HCT116 (cell line): ENCODE data around the gene IDUA. TPM values are rescaled to one million over a fixed set of nuclear protein-coding genes. Genes with fewer than 3 reads are reported as not detected.

Experiments
- ATAC-seq: fragments of 200-7000 bp; cut with Tn5 transposase; 2 replicates; pipeline ENCODE4 v1.9.1; 2020; ENCODE audit warnings: mild to moderate bottlenecking, moderate library complexity
- BruUV-seq: library from RNA; stranded (reverse); fragments of 400-500 nt; replicated peaks from 2 replicates; lab custom pipeline; 2021; lab: Mats Ljungman, UMichigan
- CTCF ChIA-PET: fragments of 300-600 bp; sonication (Branson Sonifier 250); formaldehyde crosslinking; loops from one replicate; lab custom pipeline; 2021; ENCODE audit warnings: antibody characterized with exemption; lab: Charles Lee
- POLR2A ChIA-PET: fragments of 300-600, 350-600 bp; sonication (Branson Sonifier 250); formaldehyde crosslinking; loops from one replicate; lab custom pipeline; 2021; ENCODE audit warnings: antibody characterized with exemption; lab: Charles Lee
- RAD21 ChIA-PET, 2 experiments: fragments of 300-600 bp; sonication (Branson Sonifier 250); formaldehyde crosslinking; loops; one replicate each; lab custom pipeline; 2023; ENCODE audit warnings: low total read pairs in 2 of 2; ENCODE audit not compliant: uncharacterized antibody in 2 of 2, unreplicated experiment in 2 of 2, low non-redundant PET in 1 of 2; lab: Charles Lee
- DNase-seq: peaks from one replicate; pipeline ENCODE4 v3.0.0-alpha.2; 2010; ENCODE audit warnings: low read depth, low spot score
- H2AFZ ChIP-seq: fragments of 200-600 bp; shearing (Covaris generic), sonication (generic); 2 replicates; pipeline ENCODE4 v1.6.1; 2017; ENCODE audit warnings: low read depth, mixed run types, mixed read lengths, antibody characterized with exemption, low read length; ENCODE audit not compliant: poor library complexity, severe bottlenecking
- H3K27ac ChIP-seq: 2 replicates; pipeline ENCODE4 v1.5.1; 2012; ENCODE audit warnings: low read depth, low read length
- H3K27me3 ChIP-seq: fragments of 200-600 bp; sonication (generic); 2 replicates; pipeline ENCODE4 v1.6.1; 2016; ENCODE audit warnings: mixed run types, low read length, mixed read lengths; ENCODE audit not compliant: insufficient read depth
- H3K36me3 ChIP-seq, 2 experiments: fragments of 200-500 bp in 1 of 2; fragments of 200-600 bp in 1 of 2; sonication (Bioruptor generic) in 1 of 2; sonication (generic) in 1 of 2; 2 replicates each; pipeline versions ENCODE4 v1.5.1 to v1.6.1; 2014 to 2016; ENCODE audit warnings: low read length in 2 of 2, inconsistent platforms in 1 of 2, mixed read lengths in 1 of 2, mixed run types in 1 of 2; ENCODE audit not compliant: insufficient read depth in 2 of 2, control insufficient read depth in 1 of 2
- H3K4me1 ChIP-seq, 2 experiments: fragments of 200-600 bp in 1 of 2; sonication (generic) in 1 of 2; 2 replicates each; pipeline versions ENCODE4 v1.5.1 to v1.6.1; 2012 to 2017; ENCODE audit warnings: low read length in 2 of 2, inconsistent platforms in 1 of 2, mild to moderate bottlenecking in 1 of 2, mixed read lengths in 1 of 2, mixed run types in 1 of 2, moderate library complexity in 1 of 2; ENCODE audit not compliant: insufficient read depth in 2 of 2, control insufficient read depth in 1 of 2
- H3K4me2 ChIP-seq: fragments of 200-600 bp; sonication (generic); 2 replicates; pipeline ENCODE4 v1.6.1; 2017; ENCODE audit warnings: mixed run types, low read length, mixed read lengths
- H3K4me3 ChIP-seq, 2 experiments: fragments of 200-600 bp in 1 of 2; sonication (generic) in 1 of 2; replicated peaks in 1 of 2; 2 replicates each; pipeline ENCODE4 v1.5.1; 2011 to 2016; ENCODE audit warnings: low read length in 2 of 2, control low read depth in 1 of 2, low read depth in 1 of 2, mild to moderate bottlenecking in 1 of 2, mixed read lengths in 1 of 2, mixed run types in 1 of 2
- H3K79me2 ChIP-seq: fragments of 200-600 bp; sonication (generic); 2 replicates; pipeline ENCODE4 v1.6.1; 2017; ENCODE audit warnings: mild to moderate bottlenecking, mixed run types, low read length, moderate library complexity, mixed read lengths; ENCODE audit not compliant: insufficient read depth
- H3K9ac ChIP-seq: fragments of 200-600 bp; sonication (generic); 2 replicates; pipeline ENCODE4 v1.6.1; 2016; ENCODE audit warnings: low read length, mixed read lengths
- H3K9me2 ChIP-seq: fragments of 200-600 bp; sonication (generic), shearing (Covaris generic); 2 replicates; pipeline ENCODE4 v1.6.1; 2017; ENCODE audit warnings: mixed run types, mild to moderate bottlenecking, moderate library complexity; ENCODE audit not compliant: insufficient read depth
- H3K9me3 ChIP-seq, 2 experiments: fragments of 200-500 bp in 1 of 2; fragments of 200-600 bp in 1 of 2; sonication (Bioruptor generic) in 1 of 2; sonication (generic) in 1 of 2; 2 replicates each; pipeline ENCODE4 v1.6.1; 2014 to 2017; ENCODE audit warnings: low read length in 2 of 2, mixed read lengths in 2 of 2, inconsistent platforms in 1 of 2, low read depth in 1 of 2, mild to moderate bottlenecking in 1 of 2, mixed run types in 1 of 2, moderate library complexity in 1 of 2; ENCODE audit not compliant: control insufficient read depth in 1 of 2, insufficient read depth in 1 of 2
- H4K20me1 ChIP-seq: fragments of 200-600 bp; sonication (generic), shearing (Covaris generic); 2 replicates; pipeline ENCODE4 v1.6.1; 2017; ENCODE audit warnings: mixed run types, mild to moderate bottlenecking, moderate library complexity; ENCODE audit not compliant: insufficient read depth
- CEBPB ChIP-seq: IDR thresholded peaks from 2 replicates; pipeline ENCODE4 v1.6.1; 2012; ENCODE audit warnings: low read depth
- MAX ChIP-seq: IDR thresholded peaks from 2 replicates; pipeline ENCODE4 v1.6.1; 2012
- SIN3A ChIP-seq: IDR thresholded peaks from 2 replicates; pipeline ENCODE4 v1.6.1; 2012; ENCODE audit warnings: low read depth
- SP1 ChIP-seq: IDR thresholded peaks from 2 replicates; pipeline ENCODE4 v1.6.1; 2012; ENCODE audit warnings: low read depth
- SRF ChIP-seq: IDR thresholded peaks from 2 replicates; pipeline ENCODE4 v1.6.1; 2012; ENCODE audit warnings: low read depth
- intact Hi-C: fragments of 100-400 bp; cut with micrococcal nuclease; formaldehyde crosslinking; loops from 2 replicates; pipeline ENCODE4 v1.10.0; 2022
- total RNA-seq: library from RNA; stranded (reverse); gene quantifications from one replicate; pipeline ENCODE4 v1.2.1, GENCODE V29; 2021; ENCODE audit not compliant: unreplicated experiment
- TF ChIP-seq, protein P1 (sequence below): IDR thresholded peaks from 2 replicates; pipeline ENCODE4 v1.6.1; 2011; ENCODE audit warnings: mild to moderate bottlenecking, low read length, moderate library complexity; ENCODE audit not compliant: insufficient replicate concordance; ENCODE audit errors: extremely low read depth
- TF ChIP-seq, protein P2 (sequence below): IDR thresholded peaks from 2 replicates; pipeline ENCODE4 v1.6.1; 2012

Gene IDUA
- total RNA-seq, 1 experiment from 2014 or later = 28.2 TPM

DNA sequence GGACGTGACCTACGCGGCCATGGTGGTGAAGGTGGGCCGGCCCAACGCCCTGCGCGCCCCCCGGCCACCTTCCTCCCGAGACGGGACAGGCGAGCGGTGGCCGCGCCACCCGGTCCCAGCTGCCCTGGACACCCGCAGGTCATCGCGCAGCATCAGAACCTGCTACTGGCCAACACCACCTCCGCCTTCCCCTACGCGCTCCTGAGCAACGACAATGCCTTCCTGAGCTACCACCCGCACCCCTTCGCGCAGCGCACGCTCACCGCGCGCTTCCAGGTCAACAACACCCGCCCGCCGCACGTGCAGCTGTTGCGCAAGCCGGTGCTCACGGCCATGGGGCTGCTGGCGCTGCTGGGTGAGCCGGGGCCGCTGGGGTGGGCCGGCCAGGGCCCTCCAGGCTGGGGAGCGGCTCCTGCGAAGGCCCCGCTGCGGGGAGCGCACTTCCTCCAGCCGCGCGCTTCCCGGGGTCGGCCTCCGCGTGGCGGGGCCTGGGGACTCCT, 15.3 kb downstream of the IDUA start:
- Histone ChIP-seq H3K27me3 (no peaks in the 10 kb centered on the region), H3K9ac (no peak overlapping the region), H3K4me1 (peaks cover 0 to 10% of the 10 kb centered on the region in 2 experiments; a peak in 2 of 4 replicates), H3K36me3 (no peaks in the 10 kb centered on the region), H3K79me2 (no peaks in the 10 kb centered on the region), H3K9me2 (no peaks in the 10 kb centered on the region), H3K27ac (no peak overlapping the region), H3K4me3 (no peak overlapping the region), H3K4me2 (no peak overlapping the region), H4K20me1 (no peaks in the 10 kb centered on the region), H2AFZ (no peak overlapping the region), H3K9me3 (no peaks in the 10 kb centered on the region)
- ChIA-PET RAD21 (no interaction called here), POLR2A (no interaction called here), CTCF (no interaction called here)
- TF ChIP-seq CEBPB = no peak
- DNase-seq (no peak), ATAC-seq (no peak)
- no TSS peak for BruUV-seq
- intact Hi-C loops = no loop called here

- Histone ChIP-seq H2AFZ (no peak overlapping the region), H3K9ac (no peak overlapping the region), H3K27me3 (no peaks in the 10 kb centered on the region), H3K4me3 (no peak overlapping the region), H3K4me2 (no peak overlapping the region), H3K79me2 (no peaks in the 10 kb centered on the region), H3K4me1 (peaks cover 0 to 10% of the 10 kb centered on the region in 2 experiments; a peak in 2 of 4 replicates), H3K27ac (no peak overlapping the region), H3K36me3 (no peaks in the 10 kb centered on the region), H4K20me1 (no peaks in the 10 kb centered on the region), H3K9me3 (no peaks in the 10 kb centered on the region), H3K9me2 (no peaks in the 10 kb centered on the region)
- TF ChIP-seq CEBPB (no peak), SIN3A (no peak), SP1 (no peak), MAX (no peak), SRF (no peak)
- TF ChIP-seq, protein P1, sequence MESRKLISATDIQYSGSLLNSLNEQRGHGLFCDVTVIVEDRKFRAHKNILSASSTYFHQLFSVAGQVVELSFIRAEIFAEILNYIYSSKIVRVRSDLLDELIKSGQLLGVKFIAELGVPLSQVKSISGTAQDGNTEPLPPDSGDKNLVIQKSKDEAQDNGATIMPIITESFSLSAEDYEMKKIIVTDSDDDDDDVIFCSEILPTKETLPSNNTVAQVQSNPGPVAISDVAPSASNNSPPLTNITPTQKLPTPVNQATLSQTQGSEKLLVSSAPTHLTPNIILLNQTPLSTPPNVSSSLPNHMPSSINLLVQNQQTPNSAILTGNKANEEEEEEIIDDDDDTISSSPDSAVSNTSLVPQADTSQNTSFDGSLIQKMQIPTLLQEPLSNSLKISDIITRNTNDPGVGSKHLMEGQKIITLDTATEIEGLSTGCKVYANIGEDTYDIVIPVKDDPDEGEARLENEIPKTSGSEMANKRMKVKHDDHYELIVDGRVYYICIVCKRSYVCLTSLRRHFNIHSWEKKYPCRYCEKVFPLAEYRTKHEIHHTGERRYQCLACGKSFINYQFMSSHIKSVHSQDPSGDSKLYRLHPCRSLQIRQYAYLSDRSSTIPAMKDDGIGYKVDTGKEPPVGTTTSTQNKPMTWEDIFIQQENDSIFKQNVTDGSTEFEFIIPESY = no peak
- TF ChIP-seq, protein P2, sequence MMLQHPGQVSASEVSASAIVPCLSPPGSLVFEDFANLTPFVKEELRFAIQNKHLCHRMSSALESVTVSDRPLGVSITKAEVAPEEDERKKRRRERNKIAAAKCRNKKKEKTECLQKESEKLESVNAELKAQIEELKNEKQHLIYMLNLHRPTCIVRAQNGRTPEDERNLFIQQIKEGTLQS = no peak
- no TSS peak for BruUV-seq
- DNase-seq = no peak
- no peak for ATAC-seq
- ChIA-PET RAD21 (no interaction called here), CTCF (no interaction called here), POLR2A (no interaction called here)
- intact Hi-C loops = no loop called here
Observed at GRCh38 chr4:1002631-1003251, 15.9 kb downstream of the IDUA start.
